ENCODE data around the gene FIG4.
"Not testable (repeated sequence)": the region's sequence is repeated elsewhere in the genome, so short reads cannot be mapped to it uniquely, and the experiment has no call there.

FIG4 gene

GRCh38 chr6:109834131-109834530, 143.0 kb downstream of the FIG4 start:
- DNase-seq (ENCODE audit: low read depth in 1 of 2, low spot score in 1 of 2): no peak
- no peak for TF ChIP-seq JUND (IDR thresholded peaks at IDR 0.05; ENCODE audit: low read depth)
- in situ Hi-C loops (cut with HindIII; ENCODE audit: low pct_unique_long_range_greater_than_20kb, low sequenced_read_pairs): no loop called here

DNA sequence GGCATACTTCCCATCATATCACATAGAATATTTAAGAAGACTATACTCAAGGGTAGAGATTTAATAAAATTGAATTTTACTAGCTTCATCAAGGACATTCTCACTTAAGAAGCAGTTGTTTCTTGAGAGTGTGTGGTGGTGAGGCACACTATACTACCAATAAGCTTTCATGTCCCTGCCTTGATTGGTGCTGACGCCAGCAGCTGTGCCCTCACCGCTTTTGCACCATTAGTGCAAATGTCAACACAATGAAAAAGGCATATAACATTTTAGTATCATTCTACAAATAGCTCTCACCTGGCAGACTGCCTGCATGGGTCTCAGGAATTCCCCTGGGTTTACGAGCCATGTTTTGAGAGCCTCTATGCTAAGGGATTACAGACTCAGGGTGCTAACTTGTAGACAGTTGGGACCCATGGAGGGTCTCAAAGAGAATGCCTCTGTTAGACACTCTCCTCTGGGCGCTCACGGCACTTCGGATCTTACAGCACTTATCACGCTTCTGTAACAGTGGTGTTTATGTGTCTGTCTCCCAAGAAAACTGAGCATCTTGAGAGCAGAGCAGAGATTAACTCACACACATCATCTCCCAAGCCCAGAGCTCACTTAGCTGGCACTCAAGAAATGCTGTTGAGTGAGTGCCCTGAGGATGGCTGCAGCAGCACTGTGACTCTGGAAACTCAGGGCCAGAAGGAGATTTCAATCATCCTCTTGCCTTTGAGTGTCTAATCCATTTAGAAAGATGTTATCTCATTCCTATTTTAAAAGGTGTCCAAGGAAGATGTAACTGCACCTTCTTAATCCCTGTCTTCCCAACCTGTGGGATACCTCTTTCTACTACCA, 143.7 kb downstream of the FIG4 start:
- in situ Hi-C loops (cut with HindIII; ENCODE audit: low pct_unique_long_range_greater_than_20kb, low sequenced_read_pairs): no loop called here
- no peak for TF ChIP-seq JUND (IDR thresholded peaks at IDR 0.05; ENCODE audit: low read depth)
- no peak for DNase-seq (ENCODE audit: low read depth in 1 of 2, low spot score in 1 of 2)

GRCh38 chr6:109840034-109840433, 148.9 kb downstream of the FIG4 start:
- in situ Hi-C loops (cut with HindIII; ENCODE audit: low pct_unique_long_range_greater_than_20kb, low sequenced_read_pairs): no loop called here
- no peak for DNase-seq (ENCODE audit: low read depth in 1 of 2, low spot score in 1 of 2)
- no peak for TF ChIP-seq JUND (IDR thresholded peaks at IDR 0.05; ENCODE audit: low read depth)

DNA sequence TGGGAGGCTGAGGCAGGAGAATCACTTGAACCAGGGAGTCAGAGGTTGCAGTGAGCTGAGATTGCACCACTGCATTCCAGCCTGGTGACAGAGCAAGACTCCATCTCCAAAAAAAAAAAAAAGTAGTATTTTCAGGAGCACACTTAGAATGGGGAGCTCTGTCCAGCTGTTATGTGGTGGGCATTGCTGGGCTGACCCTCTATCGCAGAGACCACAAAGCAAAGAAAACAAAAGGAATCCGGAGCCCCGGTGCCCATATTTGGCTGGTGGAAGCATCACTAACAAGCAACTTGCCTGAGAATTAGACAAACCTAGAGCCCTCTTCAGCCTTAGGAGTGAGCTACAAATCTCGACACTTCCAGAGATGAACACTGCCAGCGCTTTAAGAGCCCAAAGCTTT, 149.7 kb downstream of the FIG4 start:
- no peak for TF ChIP-seq JUND (IDR thresholded peaks at IDR 0.05; ENCODE audit: low read depth)
- DNase-seq (ENCODE audit: low read depth in 1 of 2, low spot score in 1 of 2): no peak
- in situ Hi-C loops (cut with HindIII; ENCODE audit: low pct_unique_long_range_greater_than_20kb, low sequenced_read_pairs): no loop called here

DNA sequence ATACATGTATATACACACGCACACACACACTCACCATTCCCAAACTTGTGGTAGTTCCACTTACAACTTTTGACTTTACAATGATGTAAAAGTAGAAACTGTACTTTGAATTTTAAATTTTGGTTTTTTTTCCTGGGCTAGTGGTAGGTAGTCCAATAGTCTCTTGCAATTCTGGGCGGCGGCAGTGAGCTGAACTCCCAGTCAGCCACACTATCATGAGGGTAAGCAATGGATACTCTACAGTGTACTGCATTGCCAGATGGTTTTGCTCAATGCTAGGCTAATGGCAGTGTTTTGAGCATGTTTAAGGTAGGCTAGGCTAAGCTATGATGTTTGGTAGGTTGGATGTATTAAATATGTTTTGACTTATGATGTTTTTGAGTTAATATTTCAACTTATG, 150.8 kb downstream of the FIG4 start:
- no peak for TF ChIP-seq JUND (IDR thresholded peaks at IDR 0.05; ENCODE audit: low read depth)
- in situ Hi-C loops (cut with HindIII; ENCODE audit: low pct_unique_long_range_greater_than_20kb, low sequenced_read_pairs): no loop called here
- DNase-seq (ENCODE audit: low read depth in 1 of 2, low spot score in 1 of 2): no peak

DNA sequence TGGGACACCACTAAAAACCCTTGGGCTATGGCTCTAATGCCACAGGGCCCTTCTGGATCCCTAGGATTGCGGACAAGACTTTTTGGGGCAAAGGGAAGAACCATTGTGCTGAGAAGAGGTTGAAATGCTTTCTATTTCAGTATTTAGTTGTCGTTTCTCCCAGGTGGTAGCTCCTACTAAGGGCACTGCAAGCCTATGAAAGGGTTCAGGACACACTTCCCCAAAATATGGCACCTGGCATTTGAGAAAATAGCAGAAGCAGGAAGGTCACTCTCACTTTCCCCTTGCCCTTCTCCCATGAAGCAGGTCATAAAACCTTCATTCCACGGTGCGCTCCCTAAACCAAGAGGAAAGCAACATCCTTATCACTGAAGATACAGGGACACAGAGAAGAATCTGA, 161.6 kb downstream of the FIG4 start:
- no peak for DNase-seq (ENCODE audit: low read depth in 1 of 2, low spot score in 1 of 2)
- in situ Hi-C loops (cut with HindIII; ENCODE audit: low pct_unique_long_range_greater_than_20kb, low sequenced_read_pairs): no loop called here
- TF ChIP-seq JUND (IDR thresholded peaks at IDR 0.05; ENCODE audit: low read depth): no peak

- no peak for DNase-seq (ENCODE audit: low read depth in 1 of 2, low spot score in 1 of 2)
- TF ChIP-seq JUND (IDR thresholded peaks at IDR 0.05; ENCODE audit: low read depth): no peak
- in situ Hi-C loops (cut with HindIII; ENCODE audit: low pct_unique_long_range_greater_than_20kb, low sequenced_read_pairs): no loop called here
Observed at GRCh38 chr6:109853426-109853825, 162.3 kb downstream of the FIG4 start.

- no peak for DNase-seq (ENCODE audit: low read depth in 1 of 2, low spot score in 1 of 2)
- TF ChIP-seq JUND (IDR thresholded peaks at IDR 0.05; ENCODE audit: low read depth): no peak
- in situ Hi-C loops (cut with HindIII; ENCODE audit: low pct_unique_long_range_greater_than_20kb, low sequenced_read_pairs): no loop called here
Observed at GRCh38 chr6:109853951-109854350, 162.9 kb downstream of the FIG4 start.

DNA sequence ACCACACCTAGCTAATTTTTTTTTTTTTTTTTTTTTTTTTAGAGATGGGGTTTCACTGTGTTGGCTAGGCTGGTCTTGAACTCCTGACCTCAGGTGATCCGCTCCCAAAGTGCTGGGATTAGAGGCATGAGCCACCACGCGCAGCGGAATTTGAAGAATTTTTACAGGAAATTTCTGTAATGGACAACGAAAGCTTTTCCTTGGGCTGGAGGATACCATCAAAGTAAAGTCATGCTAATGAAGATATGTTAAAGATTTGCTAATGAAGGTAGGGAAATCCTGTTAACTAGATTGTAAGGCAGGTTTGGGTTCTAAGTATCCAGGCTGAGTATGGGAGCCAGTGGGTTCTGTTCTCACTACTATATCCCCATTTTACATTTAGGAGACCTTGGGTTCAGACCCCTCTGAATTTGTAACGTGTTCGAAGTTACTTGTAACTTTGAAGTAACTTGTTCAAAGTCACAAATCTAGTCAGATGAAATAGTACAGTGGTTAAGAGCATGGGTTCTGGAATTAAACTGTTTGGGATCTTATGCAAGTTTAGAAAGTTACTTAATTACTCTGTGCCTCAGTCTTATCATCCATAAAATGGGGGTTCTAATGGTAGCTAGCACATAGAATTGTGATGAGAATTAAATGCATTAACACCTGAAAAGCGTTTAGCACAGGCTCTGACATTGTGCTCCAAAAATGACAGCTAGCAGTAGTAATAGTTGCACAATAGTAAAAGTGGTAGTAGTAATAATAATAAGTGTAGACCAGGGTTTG, 163.6 kb downstream of the FIG4 start:
- in situ Hi-C loops (cut with HindIII; ENCODE audit: low pct_unique_long_range_greater_than_20kb, low sequenced_read_pairs): no loop called here
- DNase-seq (ENCODE audit: low read depth in 1 of 2, low spot score in 1 of 2): no peak
- no peak for TF ChIP-seq JUND (IDR thresholded peaks at IDR 0.05; ENCODE audit: low read depth)

DNA sequence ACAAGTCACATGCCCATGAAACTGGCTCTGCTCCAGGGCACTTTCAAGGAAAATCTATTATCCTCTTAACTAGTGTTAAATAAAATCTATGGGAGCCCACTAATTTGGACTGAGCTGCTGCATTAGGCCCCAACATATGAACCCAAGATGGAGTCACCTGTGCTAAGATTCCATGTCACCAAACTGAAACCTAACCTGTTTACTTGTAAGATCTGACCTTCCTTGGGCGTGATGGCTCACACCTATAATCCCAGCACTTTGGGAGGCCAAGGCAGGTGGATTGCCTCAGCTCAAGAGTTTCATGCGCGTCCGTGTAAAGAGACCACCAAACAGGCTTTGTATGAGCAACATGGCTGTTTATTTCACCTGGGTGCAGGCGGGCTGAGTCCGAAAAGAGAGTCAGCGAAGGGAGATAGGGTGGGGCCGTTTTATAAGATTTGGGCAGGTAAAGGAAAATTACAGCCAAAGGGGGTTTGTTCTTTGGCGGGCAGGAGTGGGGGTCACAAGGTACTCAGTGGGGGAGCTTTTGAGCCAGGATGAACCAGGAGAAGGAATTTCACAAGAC, 164.5 kb downstream of the FIG4 start:
- DNase-seq (ENCODE audit: low read depth in 1 of 2, low spot score in 1 of 2); in situ Hi-C loops (cut with HindIII; ENCODE audit: low pct_unique_long_range_greater_than_20kb, low sequenced_read_pairs): not testable (repeated sequence)

- DNase-seq (ENCODE audit: low read depth in 1 of 2, low spot score in 1 of 2): no peak
- TF ChIP-seq JUND (IDR thresholded peaks at IDR 0.05; ENCODE audit: low read depth): no peak
- in situ Hi-C loops (cut with HindIII; ENCODE audit: low pct_unique_long_range_greater_than_20kb, low sequenced_read_pairs): no loop called here
Observed at GRCh38 chr6:109861946-109862345, 170.8 kb downstream of the FIG4 start.

DNA sequence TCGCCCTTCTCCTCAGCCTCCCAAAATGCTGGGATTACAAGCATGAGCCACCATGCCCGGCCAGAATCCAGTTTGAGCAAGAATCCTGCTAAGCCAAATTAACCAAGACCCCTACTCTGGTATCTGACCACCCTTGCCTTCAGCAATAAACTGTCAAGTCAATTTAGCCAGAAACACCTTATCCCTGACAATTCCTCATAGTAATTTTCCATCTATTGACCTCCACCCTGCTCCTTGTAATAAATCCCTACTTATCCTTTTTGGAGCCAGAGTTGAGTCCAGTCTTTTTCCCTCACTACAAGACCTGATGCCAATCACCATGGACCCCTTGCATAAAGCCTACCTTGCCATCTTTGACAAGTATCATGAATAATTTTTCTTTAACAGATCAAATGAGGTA, 173.0 kb downstream of the FIG4 start:
- no peak for TF ChIP-seq JUND (IDR thresholded peaks at IDR 0.05; ENCODE audit: low read depth)
- in situ Hi-C loops (cut with HindIII; ENCODE audit: low pct_unique_long_range_greater_than_20kb, low sequenced_read_pairs): no loop called here
- DNase-seq (ENCODE audit: low read depth in 1 of 2, low spot score in 1 of 2): no peak

- no peak for DNase-seq (ENCODE audit: low read depth in 1 of 2, low spot score in 1 of 2)
- in situ Hi-C loops (cut with HindIII; ENCODE audit: low pct_unique_long_range_greater_than_20kb, low sequenced_read_pairs): no loop called here
- TF ChIP-seq JUND (IDR thresholded peaks at IDR 0.05; ENCODE audit: low read depth): no peak
Observed at GRCh38 chr6:109865968-109866367, 174.9 kb downstream of the FIG4 start.

All from T47D (cell line).